ENCODE results near the gene LDLRAD4.

The LDLRAD4 gene

DNA sequence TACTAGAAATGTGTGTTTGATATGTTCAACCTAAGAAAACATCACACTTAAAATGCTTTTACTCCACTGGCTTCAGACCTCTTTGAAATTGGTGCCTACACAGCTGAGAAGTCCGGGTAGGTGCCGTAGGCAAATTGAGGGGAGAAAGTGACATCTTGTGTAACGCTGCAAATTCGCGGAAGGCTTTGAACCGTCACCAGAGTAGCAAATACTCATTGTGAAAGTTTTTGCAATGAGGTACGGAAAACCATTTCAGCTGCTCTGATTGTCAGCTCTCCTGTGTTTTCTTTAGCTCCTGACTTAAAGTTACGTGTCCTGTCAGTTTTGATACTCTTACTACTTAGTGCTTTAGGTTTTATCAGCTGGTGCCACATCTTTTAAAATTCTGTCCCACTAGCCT is 283.3 kb downstream of the LDLRAD4 start:
- no peak for DNase-seq (ENCODE audit: low read depth)
- no peak overlapping the region for H3K4me3 ChIP-seq (ENCODE audit: low read depth, low read length)
- TF ChIP-seq, protein P1, sequence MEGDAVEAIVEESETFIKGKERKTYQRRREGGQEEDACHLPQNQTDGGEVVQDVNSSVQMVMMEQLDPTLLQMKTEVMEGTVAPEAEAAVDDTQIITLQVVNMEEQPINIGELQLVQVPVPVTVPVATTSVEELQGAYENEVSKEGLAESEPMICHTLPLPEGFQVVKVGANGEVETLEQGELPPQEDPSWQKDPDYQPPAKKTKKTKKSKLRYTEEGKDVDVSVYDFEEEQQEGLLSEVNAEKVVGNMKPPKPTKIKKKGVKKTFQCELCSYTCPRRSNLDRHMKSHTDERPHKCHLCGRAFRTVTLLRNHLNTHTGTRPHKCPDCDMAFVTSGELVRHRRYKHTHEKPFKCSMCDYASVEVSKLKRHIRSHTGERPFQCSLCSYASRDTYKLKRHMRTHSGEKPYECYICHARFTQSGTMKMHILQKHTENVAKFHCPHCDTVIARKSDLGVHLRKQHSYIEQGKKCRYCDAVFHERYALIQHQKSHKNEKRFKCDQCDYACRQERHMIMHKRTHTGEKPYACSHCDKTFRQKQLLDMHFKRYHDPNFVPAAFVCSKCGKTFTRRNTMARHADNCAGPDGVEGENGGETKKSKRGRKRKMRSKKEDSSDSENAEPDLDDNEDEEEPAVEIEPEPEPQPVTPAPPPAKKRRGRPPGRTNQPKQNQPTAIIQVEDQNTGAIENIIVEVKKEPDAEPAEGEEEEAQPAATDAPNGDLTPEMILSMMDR (conservative IDR thresholded peaks at IDR 0.05; ENCODE audit: low read depth, low read length) = no peak

DNA sequence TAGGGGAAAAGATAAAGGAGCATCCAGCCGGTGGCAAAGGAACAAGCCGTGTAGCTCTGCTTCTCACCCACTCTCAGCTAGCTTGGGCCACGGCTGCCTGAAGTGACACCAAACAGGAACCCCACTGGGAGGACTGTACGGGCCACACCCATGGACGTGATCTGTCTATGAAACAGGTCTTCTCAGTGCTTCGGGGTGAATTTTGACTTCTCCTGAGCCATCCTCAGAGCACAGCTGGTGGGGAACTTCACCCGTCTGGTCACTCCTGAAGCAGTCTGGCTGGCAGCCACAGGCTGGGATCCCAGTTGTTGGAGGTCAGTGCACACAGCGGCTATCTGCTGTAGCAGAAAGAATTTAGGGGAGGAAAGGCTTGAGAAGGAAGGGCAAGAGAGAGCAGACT is 284.0 kb downstream of the LDLRAD4 start:
- TF ChIP-seq, protein P1 (conservative IDR thresholded peaks at IDR 0.05; ENCODE audit: low read depth, low read length) = no peak
- H3K4me3 ChIP-seq (ENCODE audit: low read depth, low read length) = no peak overlapping the region
- no peak for DNase-seq (ENCODE audit: low read depth)

DNA sequence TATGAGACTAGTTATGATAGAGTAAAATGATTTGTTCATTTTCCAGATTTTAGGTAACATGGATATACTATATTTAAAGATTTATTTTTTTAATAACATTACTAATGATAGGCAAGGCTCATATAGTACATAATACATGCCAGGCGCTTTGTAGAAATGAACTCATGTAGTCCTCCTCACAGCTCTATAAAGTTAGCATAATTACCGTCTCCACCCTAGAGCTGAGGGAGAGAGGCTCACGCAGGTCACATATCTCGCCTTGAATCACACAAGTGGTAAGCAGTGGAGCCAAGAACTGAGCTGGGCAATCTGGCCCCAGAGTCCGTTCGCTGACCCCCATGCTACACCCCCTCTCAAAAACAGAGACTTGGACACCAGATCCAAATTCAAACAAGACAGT is 285.3 kb downstream of the LDLRAD4 start:
- TF ChIP-seq, protein P1 (conservative IDR thresholded peaks at IDR 0.05; ENCODE audit: low read depth, low read length) = no peak
- DNase-seq (ENCODE audit: low read depth) = no peak

DNA sequence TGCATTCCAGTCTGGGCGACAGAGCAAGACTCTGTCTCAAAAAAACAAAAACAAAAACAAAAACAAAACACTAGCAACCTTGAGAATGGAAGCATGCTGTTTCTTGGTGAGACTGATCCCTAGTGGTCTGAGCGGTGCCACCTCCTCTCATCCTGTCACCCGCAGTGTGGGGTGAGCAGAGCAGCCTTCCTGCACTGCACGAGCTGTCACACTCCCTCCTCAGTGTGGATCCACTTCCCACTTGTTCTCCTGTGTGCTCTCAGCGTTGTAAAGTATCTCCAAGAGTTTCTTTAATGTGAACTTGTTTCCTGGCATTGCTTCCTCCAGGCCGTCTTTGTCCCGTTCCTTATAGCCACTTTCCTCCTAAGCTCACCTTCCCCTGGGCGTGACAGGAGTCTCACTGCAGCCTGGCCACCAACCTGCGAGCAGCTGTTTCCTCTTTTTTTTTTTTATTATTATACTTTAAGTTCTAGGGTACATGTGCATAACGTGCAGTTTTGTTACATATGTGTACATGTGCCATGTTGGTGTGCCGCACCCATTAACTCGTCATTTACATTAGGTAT is 287.3 kb downstream of the LDLRAD4 start:
- TF ChIP-seq, protein P1 (conservative IDR thresholded peaks at IDR 0.05; ENCODE audit: low read depth, low read length) = no peak
- no peak overlapping the region for H3K4me3 ChIP-seq (ENCODE audit: low read depth, low read length)
- DNase-seq (ENCODE audit: low read depth) = no peak

More for the DNA sequence above, 285.3 kb downstream of the LDLRAD4 start:
- no peak overlapping the region for H3K4me3 ChIP-seq (ENCODE audit: low read depth, low read length)

DNA sequence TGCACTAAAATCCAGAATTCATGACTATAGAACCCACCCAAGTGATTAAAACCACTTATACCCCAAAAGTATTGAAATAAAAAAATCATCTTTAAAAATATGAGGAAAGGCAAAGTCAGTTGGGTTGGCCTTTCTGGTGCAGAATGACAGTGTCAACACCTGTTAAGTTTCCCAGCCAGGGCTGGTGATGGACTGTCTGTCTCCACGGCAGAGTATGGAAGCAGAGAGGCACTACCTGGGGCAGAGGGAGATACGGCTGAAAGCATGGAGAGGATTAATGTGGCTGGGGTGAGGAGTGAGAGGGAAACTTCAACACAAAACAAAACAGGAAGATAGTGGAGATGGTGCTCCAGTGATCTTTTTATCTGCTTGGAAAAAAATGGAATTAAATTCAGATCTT is 292.0 kb downstream of the LDLRAD4 start:
- TF ChIP-seq, protein P1 (conservative IDR thresholded peaks at IDR 0.05; ENCODE audit: low read depth, low read length) = no peak
- H3K4me3 ChIP-seq (ENCODE audit: low read depth, low read length) = no peak overlapping the region
- DNase-seq (ENCODE audit: low read depth) = no peak

DNA sequence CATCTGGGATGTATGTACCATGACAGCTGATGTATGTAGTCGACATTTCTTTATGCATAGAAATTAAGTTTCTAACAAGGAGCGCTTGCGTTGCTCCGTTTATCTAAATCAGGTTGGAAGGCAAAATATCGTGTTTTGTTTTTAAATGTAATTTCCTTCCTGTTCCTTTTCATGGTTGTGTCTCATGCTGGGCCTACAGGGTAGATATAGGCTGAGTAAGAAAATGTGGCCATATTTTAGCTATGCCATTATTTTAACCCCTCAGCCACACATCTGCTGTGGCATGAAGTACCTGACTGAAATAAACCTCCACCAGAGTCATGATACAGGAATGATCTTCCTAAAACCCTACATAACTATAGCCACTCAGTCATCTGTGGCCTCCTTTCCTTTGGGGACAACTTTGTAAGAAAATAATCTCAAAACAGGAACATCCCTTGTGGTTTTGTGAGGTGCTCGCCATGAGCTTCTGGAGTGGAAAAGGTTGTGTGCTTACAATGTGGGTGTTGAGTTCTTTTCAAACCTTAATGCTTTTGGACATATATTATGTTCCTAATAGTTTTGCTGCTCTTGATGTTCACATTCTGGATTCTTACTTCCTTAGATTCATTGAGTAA is 293.5 kb downstream of the LDLRAD4 start:
- TF ChIP-seq, protein P1 (conservative IDR thresholded peaks at IDR 0.05; ENCODE audit: low read depth, low read length) = no peak
- no peak for DNase-seq (ENCODE audit: low read depth)
- no peak overlapping the region for H3K4me3 ChIP-seq (ENCODE audit: low read depth, low read length)

DNA sequence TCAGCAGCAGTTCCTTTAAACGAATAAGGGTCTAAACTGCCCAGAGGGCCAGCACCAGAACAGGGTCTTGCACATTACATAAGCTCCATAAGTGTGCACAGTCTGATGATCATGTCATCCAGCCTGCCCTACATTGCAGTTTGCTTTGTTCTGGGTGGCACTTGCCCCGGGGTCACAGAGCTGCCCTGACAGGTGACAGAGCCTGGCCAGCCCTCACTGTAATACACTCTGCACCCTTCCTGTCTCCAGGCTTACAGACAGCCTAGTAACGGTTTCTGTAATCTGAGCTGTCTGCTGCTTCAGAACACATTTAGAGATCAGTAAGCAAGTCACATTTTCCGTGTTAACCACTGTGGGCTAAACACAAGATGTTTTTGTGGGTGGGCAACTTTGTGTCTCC is 294.5 kb downstream of the LDLRAD4 start:
- no peak overlapping the region for H3K4me3 ChIP-seq (ENCODE audit: low read depth, low read length)
- peak; percentile 23 for DNase-seq (ENCODE audit: low read depth)
- TF ChIP-seq, protein P1 (conservative IDR thresholded peaks at IDR 0.05; ENCODE audit: low read depth, low read length) = no peak
